CD4-positive, alpha-beta T cell treated with Interferon alpha-2 for 1 hour (primary cell): ENCODE data around the gene DST.

ENCODE experiments used
- DNase-seq, 2 donors: peaks; one replicate each; pipeline ENCODE4 v3.0.0-alpha.2; 2020 to 2022

DST gene

GRCh38 chr6:56430629-56431600 lies 211.8 kb downstream of the DST start:
- DNase-seq: no peak

GRCh38 chr6:56424542-56425083 lies 218.1 kb downstream of the DST start:
- DNase-seq: no peak

DNA sequence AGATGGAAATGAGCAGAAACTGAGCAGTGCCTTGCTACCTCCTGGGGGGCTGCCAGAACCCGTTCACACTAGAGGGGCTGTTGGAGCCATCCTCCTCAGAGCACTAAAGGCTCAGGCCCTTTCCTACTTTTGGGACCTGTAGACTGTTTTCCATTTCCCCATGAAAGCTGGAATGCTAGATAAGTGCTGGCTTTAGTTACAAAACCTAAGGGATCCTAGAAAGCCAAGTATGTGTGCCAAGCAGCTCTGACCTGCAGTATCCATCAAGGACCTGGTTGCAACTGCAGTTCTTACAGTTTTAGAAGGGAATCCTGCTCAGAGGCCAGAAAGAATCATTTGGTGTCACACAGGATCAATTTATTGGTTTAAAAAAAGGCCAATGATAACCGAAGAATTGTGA lies 218.6 kb downstream of the DST start:
- no peak for DNase-seq

DNA sequence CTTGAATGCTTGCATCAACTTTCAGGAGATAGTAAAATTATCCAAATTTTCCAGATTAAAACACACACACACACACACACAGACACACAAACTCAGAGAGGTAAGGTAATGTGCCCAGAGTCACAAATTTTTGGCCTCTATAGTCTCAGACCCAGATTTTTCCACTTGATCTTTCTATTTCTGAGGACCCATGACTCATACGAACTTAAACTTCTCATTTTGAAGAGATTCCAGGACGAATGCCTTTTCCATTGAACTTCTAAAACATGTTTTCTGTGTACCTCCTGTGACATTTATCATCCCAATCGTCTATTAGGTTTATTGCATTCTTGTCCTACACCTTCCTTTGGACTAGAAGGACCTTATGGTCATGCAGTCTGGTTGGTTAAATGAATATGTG lies 222.4 kb downstream of the DST start:
- no peak for DNase-seq

GRCh38 chr6:56419191-56419590 lies 223.5 kb downstream of the DST start:
- DNase-seq: no peak

DNA sequence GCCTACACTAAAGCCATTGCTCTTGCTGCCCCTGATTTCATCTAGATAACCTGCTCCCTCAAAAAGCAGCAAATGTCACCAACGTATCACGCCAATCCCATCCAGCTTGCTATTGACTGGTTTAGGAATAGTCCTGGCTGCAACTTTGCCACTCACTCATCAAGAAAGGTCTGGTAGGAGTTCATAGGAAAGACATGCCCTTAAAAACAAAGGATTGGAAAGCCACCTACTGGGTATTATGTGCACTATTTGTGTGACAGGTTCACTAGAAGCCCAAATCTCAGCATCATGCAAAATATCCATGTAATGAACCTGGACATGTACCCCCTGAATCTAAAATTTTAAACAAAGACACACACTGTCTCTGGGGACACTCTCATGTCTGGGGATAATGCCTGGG lies 224.9 kb downstream of the DST start:
- DNase-seq: no peak

DNA sequence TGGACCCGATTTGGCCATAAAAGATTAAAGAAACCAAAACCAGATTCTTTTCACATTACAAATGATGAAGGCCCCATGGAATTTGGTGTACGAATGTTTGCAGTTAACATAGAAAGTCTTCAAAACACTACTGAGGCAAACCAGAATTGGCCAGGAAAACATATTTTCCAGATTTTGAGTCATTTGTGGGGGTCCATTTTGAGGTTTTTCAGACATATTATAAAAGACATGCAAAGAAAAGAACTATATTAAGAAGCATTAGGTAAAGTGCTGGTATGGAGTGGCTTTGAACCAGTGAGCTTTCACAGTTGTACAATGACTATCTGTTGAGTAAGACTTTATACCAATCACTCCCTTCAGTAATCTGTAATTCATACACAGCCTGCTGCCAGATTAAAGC lies 226.4 kb downstream of the DST start:
- no peak for DNase-seq

GRCh38 chr6:56408976-56409375 lies 233.7 kb downstream of the DST start:
- no peak for DNase-seq
